HepG2 (cell line): Measurements from ENCODE around the gene ABCA2. TPM values are rescaled to one million over a fixed set of nuclear protein-coding genes. Genes with fewer than 3 reads are reported as not detected.

Experiments used
- AGO2 ChIP-seq: fragments of 200-400 bp; formaldehyde crosslinking; optimal IDR thresholded peaks from 2 replicates; pipeline ENCODE3; 2017; ENCODE audit warnings: mild to moderate bottlenecking, low read depth, low read length, moderate library complexity
- ETV5 ChIP-seq: IDR thresholded peaks from 2 replicates; pipeline ENCODE4 v1.6.1; 2018; ENCODE audit warnings: missing biosample characterization, missing genetic modification reagents, inconsistent platforms, borderline replicate concordance
- GFI1 ChIP-seq: sonication (generic); formaldehyde crosslinking; IDR thresholded peaks from 2 replicates; pipeline ENCODE4 v1.5.0; 2020; ENCODE audit warnings: missing genetic modification reagents, mild to moderate bottlenecking, borderline replicate concordance
- HMG20B ChIP-seq: conservative IDR thresholded peaks from 2 replicates; pipeline ENCODE4 v1.6.1; 2016; ENCODE audit warnings: missing genetic modification reagents, missing compliant biosample characterization
- ISX ChIP-seq: sonication (generic); formaldehyde crosslinking; conservative IDR thresholded peaks from 2 replicates; pipeline ENCODE4 v1.5.0; 2020; ENCODE audit warnings: missing genetic modification reagents
- MZF1 ChIP-seq: sonication (generic); formaldehyde crosslinking; IDR thresholded peaks from 2 replicates; pipeline ENCODE4 v1.8.1; 2023; ENCODE audit warnings: mild to moderate bottlenecking, missing genetic modification reagents, borderline replicate concordance
- NONO ChIP-seq, 2 experiments: fragments of 450-650 bp in 1 of 2; sonication (generic) in 1 of 2; formaldehyde crosslinking in 1 of 2; IDR thresholded peaks in 1 of 2; conservative IDR thresholded peaks in 1 of 2; 2 replicates each; pipeline versions ENCODE4 v1.6.1 to v1.8.0; 2017 to 2022; ENCODE audit warnings: mild to moderate bottlenecking in 1 of 2, missing genetic modification reagents in 1 of 2, moderate library complexity in 1 of 2
- NR3C1 ChIP-seq: sonication (generic); formaldehyde crosslinking; IDR thresholded peaks from 2 replicates; pipeline ENCODE4 v1.4.0; 2020; ENCODE audit warnings: missing genetic modification reagents
- RBFOX2 ChIP-seq: fragments of 200-400 bp; formaldehyde crosslinking; IDR thresholded peaks from 2 replicates; pipeline ENCODE4 v1.6.1; 2017; ENCODE audit warnings: low read depth, mild to moderate bottlenecking, low read length
- ZBTB1 ChIP-seq: sonication (generic); formaldehyde crosslinking; IDR thresholded peaks from 2 replicates; pipeline ENCODE4 v1.4.0; 2020; ENCODE audit warnings: missing genetic modification reagents, borderline replicate concordance
- ZFP41 ChIP-seq: sonication (generic); formaldehyde crosslinking; IDR thresholded peaks from 2 replicates; pipeline ENCODE4 v1.4.0; 2020; ENCODE audit warnings: mild to moderate bottlenecking, missing genetic modification reagents, borderline replicate concordance
- ZNF207 ChIP-seq: fragments of 450-650 bp; IDR thresholded peaks from 2 replicates; pipeline ENCODE4 v1.6.1; 2016; ENCODE audit warnings: antibody characterized with exemption, borderline replicate concordance
- ZNF546 ChIP-seq: sonication (generic); formaldehyde crosslinking; conservative IDR thresholded peaks from 2 replicates; pipeline ENCODE4 v1.8.1; 2023; ENCODE audit warnings: mild to moderate bottlenecking, missing genetic modification reagents
- ZNF562 ChIP-seq: sonication (generic); formaldehyde crosslinking; IDR thresholded peaks from 2 replicates; pipeline ENCODE4 v1.8.0; 2022; ENCODE audit warnings: missing genetic modification reagents, borderline replicate concordance
- ZNF674 ChIP-seq: sonication (generic); formaldehyde crosslinking; IDR thresholded peaks from 2 replicates; pipeline ENCODE4 v1.5.0; 2020; ENCODE audit warnings: low read depth, mild to moderate bottlenecking, missing genetic modification reagents
- ZNF709 ChIP-seq: sonication (generic); formaldehyde crosslinking; IDR thresholded peaks from 2 replicates; pipeline ENCODE4 v1.5.0; 2020; ENCODE audit warnings: mild to moderate bottlenecking, missing genetic modification reagents
- ZNF746 ChIP-seq: sonication (generic); formaldehyde crosslinking; IDR thresholded peaks from 2 replicates; pipeline ENCODE4 v1.8.0; 2022; ENCODE audit warnings: mild to moderate bottlenecking, missing genetic modification reagents
- ZNF768 ChIP-seq: sonication (generic); formaldehyde crosslinking; IDR thresholded peaks from 2 replicates; pipeline ENCODE4 v1.4.0; 2020; ENCODE audit warnings: missing genetic modification reagents
- ZSCAN29 ChIP-seq: sonication (generic); formaldehyde crosslinking; conservative IDR thresholded peaks from 2 replicates; pipeline ENCODE4 v1.4.0; 2020; ENCODE audit warnings: mild to moderate bottlenecking, missing genetic modification reagents
- ZSCAN30 ChIP-seq: sonication (generic); formaldehyde crosslinking; IDR thresholded peaks from 2 replicates; pipeline ENCODE4 v1.5.0; 2020; ENCODE audit warnings: mild to moderate bottlenecking, missing genetic modification reagents
- polyA plus RNA-seq, 8 experiments: library from polyadenylated mRNA; depleted of rRNA in 3 of 8; stranded (reverse) in 7 of 8; unstranded in 1 of 8; fragments of >200 nt; fragmentation: Illumina TruSeq in 4 of 8; extraction: Trizol in 4 of 8; gene quantifications; 2 replicates each; pipeline versions ENCODE4 v1.2.1 to v1.2.3, GENCODE V29; 2011 to 2016; ENCODE audit warnings: low read depth in 4 of 8, missing spikeins in 1 of 8, mixed read lengths in 1 of 8; ENCODE audit not compliant: insufficient read depth in 1 of 8
- total RNA-seq, 5 experiments: library from RNA; depleted of rRNA; stranded (reverse); fragments of >200 nt; fragmentation: Illumina TruSeq; extraction: Trizol; gene quantifications; 2 replicates each; pipeline ENCODE4 v1.2.3, GENCODE V29; 2016; ENCODE audit warnings: low read depth in 1 of 5
- TF ChIP-seq, protein P1 (sequence below): sonication (generic); formaldehyde crosslinking; IDR thresholded peaks from 2 replicates; pipeline ENCODE4 v1.5.0; 2020; ENCODE audit warnings: mild to moderate bottlenecking, missing genetic modification reagents, borderline replicate concordance
- TF ChIP-seq, protein P2 (sequence below): sonication (generic); formaldehyde crosslinking; IDR thresholded peaks from 2 replicates; pipeline ENCODE4 v1.8.0; 2022; ENCODE audit warnings: missing genetic modification reagents, mild to moderate bottlenecking, inconsistent platforms, borderline replicate concordance
- TF ChIP-seq, protein P3 (sequence below): sonication (generic); formaldehyde crosslinking; IDR thresholded peaks from 2 replicates; pipeline ENCODE4 v1.5.1; 2020; ENCODE audit warnings: mild to moderate bottlenecking, missing genetic modification reagents

ABCA2 gene
- total and polyA plus RNA-seq, 2 of the 13 experiments (the other 11 are each of a cell fraction or from before 2014, with no cell fraction given) = 2.9 to 19.2 TPM

DNA sequence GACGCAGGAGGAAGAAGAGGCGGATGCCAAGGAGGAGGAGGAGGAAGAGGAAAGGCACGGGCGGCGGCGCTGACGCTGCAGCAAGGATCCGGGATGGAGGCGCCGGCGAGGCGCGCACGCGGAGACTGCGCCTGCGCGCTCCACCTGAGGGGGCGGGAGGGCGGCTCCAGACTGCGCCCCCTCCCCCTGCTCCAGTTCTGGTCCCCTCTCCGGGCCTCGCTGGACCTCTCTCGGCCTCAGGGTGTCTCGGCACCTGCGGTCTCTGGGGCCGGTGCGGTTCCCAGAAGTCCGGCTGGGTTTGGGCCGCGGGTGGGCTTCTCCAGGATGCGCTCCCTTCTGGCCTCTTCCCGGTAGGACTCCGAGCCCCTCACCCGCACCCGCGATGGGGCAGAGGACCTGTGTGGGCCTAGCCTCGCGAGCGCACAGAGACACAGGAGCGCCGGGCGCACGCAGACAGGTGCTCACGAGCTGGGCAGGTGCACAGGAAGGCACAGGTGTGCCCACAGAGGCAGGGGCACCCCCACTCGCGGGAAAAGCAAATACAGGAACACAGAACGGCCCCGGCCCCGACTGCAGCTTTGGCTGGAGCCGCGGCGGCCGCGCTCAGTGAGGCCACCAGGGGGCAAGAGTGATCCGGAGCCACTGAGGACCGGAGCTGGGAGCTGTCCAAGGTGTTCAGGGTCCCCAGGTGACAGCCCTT, 18.2 kb upstream of the ABCA2 start, which contains the start of gene NPDC1 (continued):
- TF ChIP-seq ZFP41 (CRISPR knock-in tag) = no peak; the same call in 1 of the 2 replicates
- TF ChIP-seq, protein P1, sequence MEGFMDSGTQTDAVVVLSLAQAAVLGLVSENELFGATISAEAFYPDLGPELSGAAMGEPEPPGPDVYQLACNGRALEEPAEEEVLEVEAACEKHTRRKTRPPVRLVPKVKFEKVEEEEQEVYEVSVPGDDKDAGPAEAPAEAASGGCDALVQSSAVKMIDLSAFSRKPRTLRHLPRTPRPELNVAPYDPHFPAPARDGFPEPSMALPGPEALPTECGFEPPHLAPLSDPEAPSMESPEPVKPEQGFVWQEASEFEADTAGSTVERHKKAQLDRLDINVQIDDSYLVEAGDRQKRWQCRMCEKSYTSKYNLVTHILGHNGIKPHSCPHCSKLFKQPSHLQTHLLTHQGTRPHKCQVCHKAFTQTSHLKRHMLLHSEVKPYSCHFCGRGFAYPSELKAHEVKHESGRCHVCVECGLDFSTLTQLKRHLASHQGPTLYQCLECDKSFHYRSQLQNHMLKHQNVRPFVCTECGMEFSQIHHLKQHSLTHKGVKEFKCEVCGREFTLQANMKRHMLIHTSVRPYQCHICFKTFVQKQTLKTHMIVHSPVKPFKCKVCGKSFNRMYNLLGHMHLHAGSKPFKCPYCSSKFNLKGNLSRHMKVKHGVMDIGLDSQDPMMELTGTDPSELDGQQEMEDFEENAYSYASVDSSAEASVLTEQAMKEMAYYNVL (CRISPR knock-in tag) = no peak
- peak; percentile 19 for TF ChIP-seq GFI1 (CRISPR knock-in tag)
- TF ChIP-seq, protein P2, sequence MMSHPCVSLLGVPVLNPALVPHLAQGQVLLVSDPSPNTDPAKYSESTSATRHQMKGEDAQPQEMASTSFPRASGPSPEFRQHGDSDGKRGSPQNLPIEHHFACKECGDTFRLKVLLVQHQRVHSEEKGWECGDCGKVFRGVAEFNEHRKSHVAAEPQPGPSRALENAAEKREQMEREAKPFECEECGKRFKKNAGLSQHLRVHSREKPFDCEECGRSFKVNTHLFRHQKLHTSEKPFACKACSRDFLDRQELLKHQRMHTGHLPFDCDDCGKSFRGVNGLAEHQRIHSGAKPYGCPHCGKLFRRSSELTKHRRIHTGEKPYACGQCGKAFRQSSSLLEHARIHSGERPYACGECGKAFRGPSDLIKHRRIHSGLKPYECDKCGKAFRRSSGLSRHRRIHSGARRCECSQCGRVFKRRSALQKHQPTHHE = peak; percentile 48; the same call in 1 of the 2 replicates
- peak; percentile 78; the same call in 1 of the 2 replicates for TF ChIP-seq ISX (CRISPR knock-in tag)
- TF ChIP-seq HMG20B = peak; percentile 66; the same call in 1 of the 2 replicates
- no peak for TF ChIP-seq ZNF546 (CRISPR knock-in tag)
- TF ChIP-seq ZNF562 (CRISPR knock-in tag) = no peak
- peak; percentile 55; the same call in 1 of the 2 replicates for TF ChIP-seq ZBTB1 (CRISPR knock-in tag)
- TF ChIP-seq ZSCAN29 = 0 out of 2 replicates have a peak, but pooled peaks have one; percentile 14
- TF ChIP-seq ZNF674 (CRISPR knock-in tag) = 0 out of 2 replicates have a peak, but pooled peaks have one; percentile 72
- TF ChIP-seq ETV5 (CRISPR knock-in tag) = peak; percentile 61
- no peak for TF ChIP-seq RBFOX2
- no peak for TF ChIP-seq NR3C1
- TF ChIP-seq AGO2 = peak; percentile 40
- TF ChIP-seq ZNF207 = no peak
- no peak for TF ChIP-seq NONO (IDR thresholded peaks at IDR 0.05)
- TF ChIP-seq NONO (CRISPR knock-in tag; conservative IDR thresholded peaks at IDR 0.05) = 0 out of 2 replicates have a peak, but pooled peaks have one; percentile 20
- TF ChIP-seq ZNF768 (CRISPR knock-in tag) = 0 out of 2 replicates have a peak, but pooled peaks have one; percentile 24
- 0 out of 2 replicates have a peak, but pooled peaks have one; percentile 22 for TF ChIP-seq ZNF709 (CRISPR knock-in tag)
- TF ChIP-seq ZSCAN30 (CRISPR knock-in tag) = peak; percentile 85; the same call in 1 of the 2 replicates
- TF ChIP-seq, protein P3, sequence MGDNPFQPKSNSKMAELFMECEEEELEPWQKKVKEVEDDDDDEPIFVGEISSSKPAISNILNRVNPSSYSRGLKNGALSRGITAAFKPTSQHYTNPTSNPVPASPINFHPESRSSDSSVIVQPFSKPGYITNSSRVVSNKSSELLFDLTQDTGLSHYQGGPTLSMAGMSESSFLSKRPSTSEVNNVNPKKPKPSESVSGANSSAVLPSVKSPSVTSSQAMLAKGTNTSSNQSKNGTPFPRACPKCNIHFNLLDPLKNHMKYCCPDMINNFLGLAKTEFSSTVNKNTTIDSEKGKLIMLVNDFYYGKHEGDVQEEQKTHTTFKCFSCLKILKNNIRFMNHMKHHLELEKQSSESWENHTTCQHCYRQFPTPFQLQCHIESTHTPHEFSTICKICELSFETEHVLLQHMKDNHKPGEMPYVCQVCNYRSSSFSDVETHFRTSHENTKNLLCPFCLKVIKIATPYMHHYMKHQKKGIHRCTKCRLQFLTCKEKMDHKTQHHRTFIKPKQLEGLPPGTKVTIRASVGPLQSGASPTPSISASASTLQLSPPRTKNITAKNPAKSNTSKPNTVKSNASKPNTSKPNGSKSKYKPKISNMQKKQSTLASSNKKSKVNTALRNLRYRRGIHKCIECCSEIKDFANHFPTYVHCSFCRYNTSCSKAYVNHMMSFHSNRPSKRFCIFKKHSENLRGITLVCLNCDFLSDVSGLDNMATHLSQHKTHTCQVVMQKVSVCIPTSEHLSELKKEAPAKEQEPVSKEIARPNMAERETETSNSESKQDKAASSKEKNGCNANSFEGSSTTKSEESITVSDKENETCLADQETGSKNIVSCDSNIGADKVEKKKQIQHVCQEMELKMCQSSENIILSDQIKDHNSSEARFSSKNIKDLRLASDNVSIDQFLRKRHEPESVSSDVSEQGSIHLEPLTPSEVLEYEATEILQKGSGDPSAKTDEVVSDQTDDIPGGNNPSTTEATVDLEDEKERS (CRISPR knock-in tag) = no peak
- TF ChIP-seq MZF1 (CRISPR knock-in tag) = no peak
- TF ChIP-seq ZNF746 (CRISPR knock-in tag) = peak; percentile 66; the same call in 1 of the 2 replicates
